HG03064 (cell line): ENCODE measurements around the gene NELL2.
"Not testable (repeated sequence)": the region's sequence is repeated elsewhere in the genome, so short reads cannot be mapped to it uniquely, and the experiment has no call there.

Experiments
- ATAC-seq: cut with Tn5 transposase; IDR thresholded peaks from one replicate; pipeline ENCODE4 v1.9.1; 2021; ENCODE audit warnings: low read depth; ENCODE audit not compliant: unreplicated experiment

Gene NELL2

GRCh38 chr12:44847888-44848702, 28.0 kb downstream of the NELL2 start:
- no peak for ATAC-seq

GRCh38 chr12:44847403-44847802, 28.7 kb downstream of the NELL2 start:
- no peak for ATAC-seq

- no peak for ATAC-seq
Measured at GRCh38 chr12:44846826-44847225, 29.3 kb downstream of the NELL2 start.

DNA sequence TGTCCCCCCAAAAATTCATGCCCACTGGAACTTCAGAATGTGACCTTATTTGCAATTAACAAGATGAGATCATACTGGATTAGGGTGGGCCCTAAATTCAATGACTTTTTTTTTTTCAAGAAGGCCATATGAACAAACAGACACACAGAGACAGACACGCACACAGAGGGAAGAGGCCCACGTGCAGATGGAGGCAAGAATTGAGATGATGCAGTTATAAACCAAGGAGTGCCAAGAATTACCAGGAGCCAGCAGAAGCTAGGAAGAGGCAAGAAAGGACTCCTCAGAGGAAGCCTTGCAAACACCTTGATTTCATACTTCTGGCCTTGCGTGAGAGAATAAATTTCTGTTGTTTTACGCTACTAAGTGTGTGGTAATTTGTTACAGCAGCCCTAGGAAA, 33.4 kb downstream of the NELL2 start:
- no peak for ATAC-seq

- no peak for ATAC-seq
Measured at GRCh38 chr12:44839785-44840184, 36.3 kb downstream of the NELL2 start.

GRCh38 chr12:44837114-44837755, 38.9 kb downstream of the NELL2 start:
- no peak for ATAC-seq

GRCh38 chr12:44835641-44836379, 40.3 kb downstream of the NELL2 start:
- no peak for ATAC-seq

GRCh38 chr12:44834996-44835395, 41.1 kb downstream of the NELL2 start:
- not testable (repeated sequence) for ATAC-seq

DNA sequence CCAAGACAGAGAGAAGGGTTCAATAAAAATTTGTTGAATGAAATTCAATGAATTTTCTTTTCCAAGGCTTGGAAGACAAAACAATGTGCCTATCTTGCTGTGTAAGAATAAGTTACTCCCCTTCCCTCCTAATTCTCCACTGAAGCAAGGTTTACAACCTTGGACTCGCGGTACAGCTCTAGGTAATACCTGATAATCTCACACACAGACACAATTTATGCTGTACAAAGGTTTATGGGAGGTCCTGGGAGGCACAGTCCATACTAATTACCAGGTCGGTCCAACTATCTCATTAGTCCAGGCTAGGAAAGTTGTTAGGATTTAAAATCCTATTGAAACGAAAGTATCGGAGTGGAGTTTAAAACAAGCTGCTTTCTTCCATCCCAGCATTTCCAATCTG, 42.6 kb downstream of the NELL2 start:
- no peak for ATAC-seq

- ATAC-seq, result no peak
Measured at GRCh38 chr12:44830566-44831055, 45.5 kb downstream of the NELL2 start.

DNA sequence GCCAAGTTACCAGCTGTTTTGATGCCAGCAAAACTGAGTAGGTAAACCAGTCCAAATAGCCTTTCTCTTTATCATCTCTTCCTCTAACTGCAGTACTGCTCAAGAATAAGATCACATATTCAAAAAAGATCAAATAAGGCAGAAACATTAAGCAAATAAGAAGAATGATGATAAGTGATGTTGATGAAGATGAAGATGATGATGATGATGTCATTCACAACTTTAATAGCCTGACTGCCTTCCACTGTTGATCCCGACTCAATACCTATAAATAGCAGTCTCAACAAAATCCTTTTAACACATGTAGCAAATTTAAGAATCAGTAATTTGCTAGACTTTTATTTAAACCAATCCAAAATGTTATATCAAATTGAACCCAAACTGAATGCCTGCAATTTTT, 47.1 kb downstream of the NELL2 start:
- no peak for ATAC-seq

- ATAC-seq, result no peak
Measured at GRCh38 chr12:44827832-44828438, 48.2 kb downstream of the NELL2 start.

DNA sequence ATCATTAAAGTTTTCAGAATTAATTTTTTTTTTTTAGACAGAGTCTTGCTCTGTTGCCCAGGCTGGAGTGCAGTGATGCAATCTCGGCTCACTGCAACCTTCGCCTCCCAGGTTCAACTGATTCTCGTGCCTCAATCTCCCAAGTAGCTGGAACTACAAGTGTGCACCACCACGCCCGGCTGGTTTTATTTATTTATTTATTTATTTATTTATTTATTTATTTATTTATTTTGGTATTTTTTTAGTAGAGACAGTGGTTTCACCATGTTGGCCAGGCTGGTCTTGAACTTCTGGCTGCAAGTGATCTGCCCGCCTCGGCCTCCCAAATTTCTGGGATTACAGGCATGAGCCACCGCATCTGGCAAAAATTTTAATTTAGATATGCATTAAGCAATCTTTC, 54.4 kb downstream of the NELL2 start:
- not testable (repeated sequence) for ATAC-seq

DNA sequence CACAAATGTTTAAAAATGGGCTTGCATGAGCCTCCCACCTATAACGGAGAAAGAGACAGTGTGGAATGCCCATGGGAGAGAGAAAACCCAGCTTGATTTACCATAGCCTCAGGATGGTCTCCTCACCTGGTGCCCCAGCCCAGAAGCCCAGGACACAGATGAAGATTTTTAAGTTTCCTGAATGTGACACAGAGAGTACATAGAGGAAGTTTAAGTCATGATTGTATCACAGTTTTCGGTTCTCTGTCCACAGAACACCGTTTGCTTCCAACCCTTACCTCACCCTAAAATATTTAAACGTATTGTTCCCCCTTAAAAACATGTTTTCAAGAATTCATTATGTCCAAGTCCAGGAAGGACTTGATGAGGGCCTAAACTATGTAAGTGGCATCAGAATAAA, 56.2 kb downstream of the NELL2 start:
- no peak for ATAC-seq

- ATAC-seq, result no peak
Measured at GRCh38 chr12:44817687-44818086, 58.4 kb downstream of the NELL2 start.

- ATAC-seq, result no peak
Measured at GRCh38 chr12:44816446-44817017, 59.6 kb downstream of the NELL2 start.

- ATAC-seq, result no peak
Measured at GRCh38 chr12:44812062-44812461, 64.1 kb downstream of the NELL2 start.

GRCh38 chr12:44804068-44804467, 72.0 kb downstream of the NELL2 start:
- ATAC-seq, result no peak

GRCh38 chr12:44795970-44796369, 80.1 kb downstream of the NELL2 start:
- ATAC-seq, result no peak

DNA sequence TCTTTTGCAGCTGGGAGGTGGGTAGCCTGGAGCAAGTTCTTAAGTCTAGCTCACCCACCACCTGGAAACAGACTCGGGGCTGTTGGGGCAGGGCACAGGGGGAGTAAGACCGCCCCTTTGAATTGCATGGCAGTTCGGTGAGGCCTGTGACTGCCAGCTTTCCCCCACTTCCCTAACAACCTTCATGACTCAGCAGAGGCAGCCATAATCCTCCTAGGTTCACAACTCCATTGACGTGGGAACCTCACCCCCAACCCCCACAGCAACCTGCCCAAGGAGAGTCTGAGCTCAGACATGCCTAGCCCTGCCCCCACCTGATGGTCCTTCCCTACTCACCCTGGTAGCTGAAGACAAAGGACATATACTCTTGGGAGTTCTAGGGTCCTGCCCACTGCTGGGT, 87.4 kb downstream of the NELL2 start:
- no peak for ATAC-seq
